ENCODE measurements around the gene TLL1. TPM values are rescaled to one million over a fixed set of nuclear protein-coding genes. Genes with fewer than 3 reads are reported as not detected.

TLL1 gene
- total RNA-seq, 2 donors from 2014 or later = 7.8 to 9.8 TPM

GRCh38 chr4:165965503-165965902, 92.5 kb downstream of the TLL1 start:
- intact Hi-C loops (cut with DNase I) = no loop called here
- no peak for DNase-seq (ENCODE audit: low spot score)

GRCh38 chr4:165966833-165967232, 93.8 kb downstream of the TLL1 start:
- intact Hi-C loops (cut with DNase I) = no loop called here
- DNase-seq (ENCODE audit: low spot score) = no peak

- DNase-seq (ENCODE audit: low spot score) = no peak
- intact Hi-C loops (cut with DNase I) = no loop called here
These were observed 94.4 kb downstream of the TLL1 start for GRCh38 chr4:165967486-165967885.

GRCh38 chr4:165970703-165971420, 97.8 kb downstream of the TLL1 start:
- intact Hi-C loops (cut with DNase I) = no loop called here
- DNase-seq (ENCODE audit: low spot score) = no peak

GRCh38 chr4:165971446-165971845, 98.4 kb downstream of the TLL1 start:
- intact Hi-C loops (cut with DNase I) = no loop called here
- DNase-seq (ENCODE audit: low spot score) = no peak

- no peak for DNase-seq (ENCODE audit: low spot score)
- intact Hi-C loops (cut with DNase I) = no loop called here
These were observed 98.9 kb downstream of the TLL1 start for GRCh38 chr4:165971933-165972332.

GRCh38 chr4:165972747-165973146, 99.7 kb downstream of the TLL1 start:
- intact Hi-C loops (cut with DNase I) = no loop called here
- no peak for DNase-seq (ENCODE audit: low spot score)

- DNase-seq (ENCODE audit: low spot score) = no peak
- intact Hi-C loops (cut with DNase I) = no loop called here
These were observed 109.9 kb downstream of the TLL1 start for GRCh38 chr4:165982934-165983333.

- no peak for DNase-seq (ENCODE audit: low spot score)
- intact Hi-C loops (cut with DNase I) = no loop called here
These were observed 114.1 kb downstream of the TLL1 start for GRCh38 chr4:165986956-165987698.

- no peak for DNase-seq (ENCODE audit: low spot score)
- intact Hi-C loops (cut with DNase I) = no loop called here
These were observed 118.5 kb downstream of the TLL1 start for GRCh38 chr4:165991325-165992180.

GRCh38 chr4:165992283-165992682, 119.2 kb downstream of the TLL1 start:
- DNase-seq (ENCODE audit: low spot score) = no peak
- intact Hi-C loops (cut with DNase I) = no loop called here

GRCh38 chr4:165994701-165995100, 121.7 kb downstream of the TLL1 start:
- DNase-seq (ENCODE audit: low spot score) = no peak
- intact Hi-C loops (cut with DNase I) = no loop called here

GRCh38 chr4:166003811-166004210, 130.8 kb downstream of the TLL1 start:
- intact Hi-C loops (cut with DNase I) = loop anchor here in 1 of 2 donors (2.0 kb wide), 1 partner anchor 53 kb away; no protein-coding TSS in a partner anchor
- no peak for DNase-seq (ENCODE audit: low spot score)

- intact Hi-C loops (cut with DNase I) = no loop called here
- DNase-seq (ENCODE audit: low spot score) = no peak
These were observed 133.2 kb downstream of the TLL1 start for GRCh38 chr4:166006217-166006616.

GRCh38 chr4:166008510-166008909, 135.5 kb downstream of the TLL1 start:
- intact Hi-C loops (cut with DNase I) = no loop called here
- no peak for DNase-seq (ENCODE audit: low spot score)

- intact Hi-C loops (cut with DNase I) = no loop called here
- no peak for DNase-seq (ENCODE audit: low spot score)
These were observed 139.3 kb downstream of the TLL1 start for GRCh38 chr4:166012129-166013030.

GRCh38 chr4:166014411-166014810, 141.4 kb downstream of the TLL1 start:
- intact Hi-C loops (cut with DNase I) = loop anchor here in 1 of 2 donors (2.0 kb wide), 1 partner anchor 64 kb away; no protein-coding TSS in a partner anchor
- DNase-seq (ENCODE audit: low spot score) = no peak

GRCh38 chr4:166017804-166018203, 144.8 kb downstream of the TLL1 start:
- intact Hi-C loops (cut with DNase I) = no loop called here
- no peak for DNase-seq (ENCODE audit: low spot score)
